GM12801 (cell line): ENCODE results near the gene SLC25A11.

ENCODE experiments used
- TF ChIP-seq, protein P1 (sequence below): IDR thresholded peaks from one replicate; pipeline ENCODE4 v1.5.1; 2011; ENCODE audit warnings: control low read depth; ENCODE audit not compliant: insufficient read length; ENCODE audit errors: extremely low read depth

The SLC25A11 gene

DNA sequence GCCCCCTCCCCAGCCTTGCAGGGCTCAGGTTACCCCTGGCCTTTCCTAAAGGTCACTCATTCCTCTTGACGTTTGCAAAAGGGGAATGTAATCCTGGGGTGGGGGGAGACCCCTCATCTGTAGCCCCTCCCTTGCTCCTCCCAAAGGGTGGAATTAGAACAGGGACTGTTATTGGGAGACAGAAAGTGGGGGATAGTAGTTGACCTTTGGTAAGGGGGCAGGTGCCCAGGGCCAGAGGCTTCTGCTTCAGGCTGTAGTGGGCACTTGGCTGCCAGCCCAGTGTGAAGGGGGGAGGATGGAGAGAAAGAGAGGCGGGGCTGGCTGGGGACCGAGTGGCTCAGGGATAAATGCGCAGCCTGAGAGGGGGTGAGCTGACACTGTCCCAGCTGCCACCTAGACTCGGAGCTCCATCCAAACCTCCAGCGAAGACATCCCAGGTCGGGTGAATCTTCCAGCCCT lies 10.9 kb upstream of the SLC25A11 start, which contains the start of gene ENO3:
Gene ENO3, plus strand, starts transcription at position 374 of the 459 bp plus-strand sequence. CDS start 711 bp downstream, outside the sequence.
- TF ChIP-seq, protein P1, sequence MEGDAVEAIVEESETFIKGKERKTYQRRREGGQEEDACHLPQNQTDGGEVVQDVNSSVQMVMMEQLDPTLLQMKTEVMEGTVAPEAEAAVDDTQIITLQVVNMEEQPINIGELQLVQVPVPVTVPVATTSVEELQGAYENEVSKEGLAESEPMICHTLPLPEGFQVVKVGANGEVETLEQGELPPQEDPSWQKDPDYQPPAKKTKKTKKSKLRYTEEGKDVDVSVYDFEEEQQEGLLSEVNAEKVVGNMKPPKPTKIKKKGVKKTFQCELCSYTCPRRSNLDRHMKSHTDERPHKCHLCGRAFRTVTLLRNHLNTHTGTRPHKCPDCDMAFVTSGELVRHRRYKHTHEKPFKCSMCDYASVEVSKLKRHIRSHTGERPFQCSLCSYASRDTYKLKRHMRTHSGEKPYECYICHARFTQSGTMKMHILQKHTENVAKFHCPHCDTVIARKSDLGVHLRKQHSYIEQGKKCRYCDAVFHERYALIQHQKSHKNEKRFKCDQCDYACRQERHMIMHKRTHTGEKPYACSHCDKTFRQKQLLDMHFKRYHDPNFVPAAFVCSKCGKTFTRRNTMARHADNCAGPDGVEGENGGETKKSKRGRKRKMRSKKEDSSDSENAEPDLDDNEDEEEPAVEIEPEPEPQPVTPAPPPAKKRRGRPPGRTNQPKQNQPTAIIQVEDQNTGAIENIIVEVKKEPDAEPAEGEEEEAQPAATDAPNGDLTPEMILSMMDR = no peak

DNA sequence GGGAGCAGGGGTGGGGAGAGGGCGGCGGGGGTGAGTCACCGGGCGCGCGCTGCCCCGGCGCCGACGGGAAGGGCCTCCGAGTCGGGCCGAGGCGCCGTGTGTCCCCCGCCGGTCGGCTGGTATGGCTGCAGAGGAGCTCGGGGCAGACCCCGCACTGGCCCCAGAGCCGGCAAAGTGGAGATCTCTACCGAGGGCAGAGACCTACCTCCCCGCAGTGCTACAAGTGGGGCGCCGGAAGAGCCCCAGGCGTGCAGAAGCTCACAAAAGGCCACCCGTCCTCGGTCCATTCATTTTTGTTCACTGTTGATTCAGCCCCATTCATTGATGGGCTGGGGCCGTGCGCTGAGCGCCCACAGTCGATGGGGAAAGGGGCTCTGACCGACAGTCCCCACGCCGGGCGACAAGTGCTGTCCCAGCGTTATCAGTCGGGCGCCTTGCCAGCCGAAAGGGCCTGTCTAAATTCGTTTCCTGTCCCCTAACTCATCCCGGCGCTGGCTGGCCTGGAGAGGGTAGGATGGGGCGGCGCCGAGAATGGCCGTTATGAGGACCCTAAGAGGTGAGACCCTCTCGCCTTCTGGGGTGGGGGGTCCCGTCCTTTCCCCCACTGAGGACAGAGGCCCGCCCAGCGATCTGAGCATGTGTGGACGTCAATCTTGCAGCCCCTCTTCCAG lies 10.4 kb upstream of the SLC25A11 start:
- TF ChIP-seq, protein P1 = no peak

DNA sequence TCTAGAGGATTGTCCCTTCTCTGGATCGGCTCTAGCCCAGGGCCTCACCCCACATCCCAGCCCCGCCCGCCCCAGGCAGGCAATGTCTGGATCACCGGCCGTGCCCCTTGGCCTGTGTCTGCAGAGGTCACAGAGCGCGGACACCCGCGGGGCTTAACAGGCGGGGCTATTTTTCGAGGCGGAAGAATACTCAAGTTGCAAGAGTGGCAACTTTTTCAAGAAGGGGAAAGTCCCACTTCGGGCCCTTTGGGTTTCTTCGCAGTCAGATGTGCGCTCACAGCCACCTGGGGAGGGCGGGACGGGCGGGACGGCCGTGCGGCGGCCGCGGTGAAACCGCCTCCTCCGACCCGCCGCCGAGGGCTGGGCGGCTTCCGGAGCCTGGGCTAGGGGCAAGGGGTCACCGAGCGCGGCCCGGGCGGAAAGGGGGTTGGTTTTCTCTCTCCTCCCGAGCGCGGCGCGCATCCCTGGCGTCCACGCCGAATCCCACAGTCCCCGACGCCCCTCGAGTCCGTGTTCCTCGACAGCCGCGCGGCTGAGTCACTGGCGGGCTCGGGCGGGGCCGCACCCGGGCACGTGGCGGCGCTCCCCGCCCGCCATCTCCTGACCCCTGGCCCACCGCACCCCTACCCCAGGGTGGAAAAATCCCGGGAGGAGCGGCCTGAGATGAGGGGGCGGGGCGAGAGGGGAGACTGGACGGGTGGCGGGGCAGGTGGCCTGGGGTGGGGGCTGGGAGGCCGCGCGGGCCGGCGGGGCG lies 9.7 kb upstream of the SLC25A11 start:
- TF ChIP-seq, protein P1 = no peak

DNA sequence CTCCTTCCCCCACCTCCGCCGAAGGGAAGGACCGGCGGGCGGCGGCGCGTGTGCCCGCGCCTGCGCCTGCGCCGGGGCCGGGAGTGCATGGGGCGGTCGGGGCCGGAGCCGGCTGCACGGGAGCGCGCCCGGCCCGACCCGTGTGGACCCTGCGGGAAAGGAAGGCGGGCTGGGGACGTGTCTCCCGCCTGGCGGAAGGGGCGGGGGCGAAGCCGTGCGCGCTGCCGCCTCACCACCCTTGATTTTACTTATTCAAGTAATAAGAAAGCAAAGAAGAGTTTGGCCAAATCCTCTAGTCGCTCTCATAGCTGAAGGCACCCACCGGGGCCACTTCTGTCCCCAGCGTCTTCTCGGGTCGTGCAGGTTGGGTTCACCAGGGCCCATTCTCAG lies 9.1 kb upstream of the SLC25A11 start:
- TF ChIP-seq, protein P1 = no peak

DNA sequence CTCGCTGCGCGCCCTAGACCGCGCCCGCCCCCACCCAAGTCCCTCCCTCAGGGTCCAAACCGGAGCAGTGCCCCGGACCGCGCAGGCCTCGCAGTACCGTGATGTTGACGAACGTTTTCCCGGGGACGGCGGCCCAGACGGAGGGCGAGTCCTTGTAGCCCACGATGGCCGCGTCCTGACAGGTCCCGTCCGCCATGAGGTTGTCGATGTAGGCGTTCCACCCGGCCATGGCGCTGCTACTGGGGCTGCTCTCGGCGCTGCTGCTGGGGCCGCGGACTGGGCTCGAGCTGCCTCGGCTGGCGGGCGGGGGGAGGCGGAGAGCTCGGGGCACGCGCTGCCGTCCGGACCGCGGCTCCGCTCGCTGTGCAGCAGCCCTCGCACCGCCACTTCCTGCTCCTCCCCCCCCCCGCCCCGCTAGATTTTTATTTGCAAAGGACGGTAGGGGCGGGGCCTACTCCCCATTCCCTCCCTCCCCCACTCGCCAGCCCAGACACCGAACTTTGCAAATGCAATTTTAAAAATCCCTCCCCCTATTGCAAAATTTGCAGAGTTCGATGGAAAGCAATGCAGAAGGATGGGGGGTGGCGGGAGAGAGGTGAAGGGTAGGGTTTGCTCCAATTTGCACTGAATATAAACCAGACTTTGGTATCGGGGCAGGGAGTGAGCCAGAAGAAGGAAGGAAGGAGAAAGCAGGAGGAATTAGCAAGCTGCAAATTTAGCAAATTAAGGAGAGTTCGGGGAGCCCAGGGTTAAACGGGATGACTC lies 8.5 kb upstream of the SLC25A11 start, which contains the start of gene PFN1:
Gene PFN1, minus strand, starts transcription at position 365 of the 765 bp plus-strand sequence. Its CDS starts 136 bp downstream, at position 229.
- TF ChIP-seq, protein P1 = no peak

DNA sequence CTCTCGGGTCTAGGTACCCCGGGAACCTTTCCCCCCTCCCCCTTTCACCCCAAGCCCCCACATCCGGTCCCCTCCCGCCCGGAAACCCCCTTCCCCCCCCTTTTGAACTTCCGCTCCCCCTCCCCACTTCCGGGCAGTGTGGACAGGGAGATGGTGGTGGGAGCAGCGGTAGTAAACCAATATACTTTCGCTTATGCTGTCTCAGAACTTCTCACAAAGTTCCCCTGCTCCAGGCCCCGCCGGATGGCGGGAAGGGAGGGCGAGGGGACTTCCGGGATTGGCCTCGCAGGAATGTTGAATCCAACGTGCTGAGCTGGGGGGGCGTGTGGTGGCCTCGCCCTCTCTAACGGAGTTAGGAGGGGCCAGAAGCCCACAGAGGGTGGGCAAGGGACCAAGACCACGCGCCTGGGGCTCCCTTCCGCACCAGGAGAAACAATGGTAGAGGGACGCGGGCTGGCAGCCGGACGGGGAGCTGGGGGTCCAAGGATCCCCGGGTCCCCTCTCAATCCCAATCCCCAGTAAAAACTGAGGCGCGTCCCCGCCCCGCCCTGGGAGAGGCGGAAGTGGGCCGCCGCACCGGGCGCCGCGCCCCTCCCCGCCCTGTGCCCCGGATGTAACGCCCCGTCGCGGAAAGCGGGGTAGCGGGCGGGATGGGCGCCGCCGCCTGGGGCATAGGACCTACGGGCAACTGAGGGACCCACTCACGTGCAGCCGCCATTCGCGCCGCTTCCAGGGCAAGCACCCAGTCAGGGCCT lies 7.7 kb upstream of the SLC25A11 start:
- TF ChIP-seq, protein P1 = no peak
